COLO829 (cell line): ENCODE results near the gene CCR7.
"Not testable (repeated sequence)": the region's sequence is repeated elsewhere in the genome, so short reads cannot be mapped to it uniquely, and the experiment has no call there.

Experiments
- DNase-seq: peaks from one replicate; pipeline ENCODE4 v3.0.0; 2012; ENCODE audit warnings: low spot score

Gene CCR7

DNA sequence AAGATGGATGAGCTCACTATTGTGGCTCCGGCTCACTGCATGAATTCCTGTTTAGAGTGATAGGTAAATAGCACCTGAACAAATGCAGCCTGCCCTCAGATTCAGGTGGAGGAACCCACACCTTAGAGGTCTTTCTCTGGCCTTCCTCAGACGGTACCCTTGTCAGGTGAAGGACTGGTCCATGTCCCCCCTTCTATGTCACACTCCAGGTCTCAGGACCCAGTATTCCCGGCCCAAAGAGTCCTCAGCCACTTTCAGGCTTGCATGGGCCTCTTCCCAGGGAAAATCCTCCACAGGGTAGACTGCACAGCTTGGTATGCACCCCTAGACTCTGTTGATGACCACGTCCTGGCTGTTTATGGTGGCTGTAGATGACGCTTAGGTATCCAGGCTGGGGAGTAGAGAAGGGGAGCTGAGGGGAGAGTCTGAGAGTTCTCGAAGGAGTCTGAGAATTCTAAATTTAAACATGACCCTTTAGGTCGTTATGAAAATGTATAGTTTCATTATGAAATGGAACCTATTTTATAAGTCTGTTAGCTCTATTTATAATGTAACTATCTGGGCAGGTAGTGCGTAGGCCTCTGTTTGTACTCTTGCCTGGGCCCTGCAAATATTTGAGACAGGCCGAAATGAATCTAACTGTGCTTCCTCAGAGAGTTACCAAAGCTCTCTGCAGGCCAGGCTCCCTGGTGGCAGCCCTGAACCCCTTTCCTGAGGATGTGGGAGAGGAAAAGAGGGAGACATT lies 32.5 kb upstream of the CCR7 start:
- DNase-seq = no peak

DNA sequence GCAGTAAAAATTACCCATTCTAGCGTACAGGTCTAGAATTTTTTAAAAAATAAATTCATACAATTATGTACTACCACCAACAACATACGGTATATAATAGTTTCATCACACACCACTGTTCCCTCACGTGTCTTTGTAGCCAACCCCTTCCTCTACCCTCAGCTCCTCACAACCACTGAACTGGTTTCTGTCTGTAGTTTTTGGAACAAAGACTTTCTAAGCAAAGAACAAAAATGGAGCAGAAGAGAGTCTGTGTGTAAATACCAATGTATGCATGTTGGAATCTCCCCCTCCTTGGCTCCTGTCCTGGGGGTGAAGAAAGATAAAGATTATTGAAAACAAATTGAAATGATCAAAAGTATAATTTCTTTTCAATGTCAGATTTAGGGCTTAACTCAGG lies 31.9 kb upstream of the CCR7 start:
- DNase-seq = no peak

DNA sequence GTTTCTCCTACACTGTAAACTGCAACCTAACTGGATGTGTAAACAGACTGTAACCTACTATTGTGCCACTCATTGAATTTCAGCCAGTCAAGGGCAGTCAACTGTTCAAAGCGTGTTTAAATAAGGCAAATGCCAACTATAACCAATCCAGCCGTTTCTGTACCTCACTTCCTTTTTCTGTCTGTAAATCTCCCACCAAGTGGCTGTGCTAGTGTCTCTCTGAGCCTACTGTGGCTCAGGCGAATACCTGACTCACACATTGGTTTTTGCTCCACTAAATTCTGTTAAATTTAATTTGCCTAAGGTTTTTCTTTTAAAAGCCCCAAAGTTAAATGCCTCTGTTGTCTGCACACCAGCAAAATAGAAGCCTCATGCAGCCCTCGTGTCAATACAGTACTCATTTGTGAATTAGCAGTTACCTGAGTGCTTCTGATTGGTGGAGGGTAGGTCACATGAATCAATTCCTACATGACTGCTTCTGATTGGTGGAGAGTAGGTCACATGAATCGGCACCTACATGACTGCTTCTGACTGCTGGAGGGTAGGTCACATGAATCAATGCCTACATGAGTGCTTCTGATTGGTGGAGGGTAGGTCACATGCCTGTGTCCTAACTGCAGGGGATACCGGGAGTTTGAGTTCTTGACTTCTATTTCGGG lies 31.1 kb upstream of the CCR7 start:
- no peak for DNase-seq

DNA sequence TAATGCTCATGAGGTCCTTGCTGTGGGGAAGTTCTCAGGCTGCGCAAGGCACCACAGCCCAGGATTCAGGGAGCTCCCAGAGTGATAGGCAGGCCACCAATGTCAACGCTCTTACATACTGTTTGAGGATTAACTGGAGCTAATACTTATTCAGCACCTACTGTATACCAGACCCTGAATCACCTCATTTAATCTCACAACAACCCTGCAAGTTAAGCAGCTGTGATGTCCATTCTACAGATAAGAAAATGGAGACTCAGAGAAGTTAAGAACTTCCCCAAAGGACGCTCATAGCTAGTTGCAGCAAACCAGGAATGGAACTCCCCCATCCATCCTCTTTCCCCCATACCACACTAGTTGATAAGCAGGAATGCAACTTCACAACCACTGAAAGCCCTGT lies 25.5 kb upstream of the CCR7 start:
- no peak for DNase-seq

DNA sequence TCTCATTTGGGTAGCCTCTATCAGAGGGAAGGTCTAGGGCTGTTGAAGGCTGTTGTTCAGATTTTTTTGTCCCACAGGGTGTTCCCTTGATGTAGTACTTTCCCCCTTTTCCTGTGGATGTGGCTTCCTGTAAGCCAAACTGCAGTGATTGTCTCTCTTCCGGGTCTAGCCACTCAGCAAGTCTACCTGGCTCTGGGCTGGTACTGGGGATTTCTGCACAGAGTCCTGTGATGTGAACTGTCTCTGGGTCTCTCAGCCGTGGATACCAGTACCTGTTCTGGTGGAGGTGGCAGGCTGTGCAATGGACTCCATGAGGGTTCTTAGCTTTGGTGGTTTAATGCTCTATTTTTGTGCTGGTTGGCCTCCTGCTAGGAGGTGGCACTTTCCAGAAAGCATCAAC lies 23.3 kb upstream of the CCR7 start:
- DNase-seq = no peak

DNA sequence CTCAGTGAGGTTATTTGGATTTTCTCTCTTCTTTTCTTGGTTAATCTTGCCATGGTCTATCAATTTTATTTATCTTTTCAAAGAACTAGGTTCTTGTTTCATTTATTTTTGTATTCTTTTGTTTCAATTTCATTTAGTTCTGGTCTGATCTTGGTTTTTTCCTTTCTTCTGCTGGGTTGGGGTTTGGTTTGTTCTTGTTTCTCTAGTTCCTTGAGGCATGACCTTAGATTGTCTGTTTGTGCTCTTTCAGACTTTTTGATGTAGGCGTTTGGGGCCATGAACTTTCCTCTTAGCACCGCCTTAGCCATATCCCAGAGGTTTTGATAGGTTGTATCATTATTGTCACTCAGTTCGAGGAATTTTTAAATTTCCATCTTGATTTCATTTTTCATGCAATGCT lies 21.0 kb upstream of the CCR7 start:
- not testable (repeated sequence) for DNase-seq

DNA sequence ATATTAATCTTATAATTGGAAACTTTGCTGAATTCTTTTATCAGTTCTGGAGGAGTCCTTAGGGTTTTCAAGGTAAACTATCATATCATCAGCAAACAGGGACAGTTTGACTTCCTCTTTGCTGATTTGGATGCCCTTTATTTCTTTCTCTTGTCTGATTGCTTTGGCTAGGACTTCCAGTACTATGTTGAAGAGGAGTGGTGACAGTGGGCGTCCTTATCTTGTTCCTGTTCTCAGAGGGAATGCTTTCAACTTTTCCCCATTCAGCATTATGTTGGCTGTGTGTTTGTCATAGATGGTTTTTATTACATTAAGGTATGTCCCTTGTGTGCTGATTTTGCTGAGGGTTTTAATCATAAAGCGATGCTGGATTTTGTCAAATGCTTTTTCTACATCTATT lies 19.7 kb upstream of the CCR7 start:
- DNase-seq = not testable (repeated sequence)

DNA sequence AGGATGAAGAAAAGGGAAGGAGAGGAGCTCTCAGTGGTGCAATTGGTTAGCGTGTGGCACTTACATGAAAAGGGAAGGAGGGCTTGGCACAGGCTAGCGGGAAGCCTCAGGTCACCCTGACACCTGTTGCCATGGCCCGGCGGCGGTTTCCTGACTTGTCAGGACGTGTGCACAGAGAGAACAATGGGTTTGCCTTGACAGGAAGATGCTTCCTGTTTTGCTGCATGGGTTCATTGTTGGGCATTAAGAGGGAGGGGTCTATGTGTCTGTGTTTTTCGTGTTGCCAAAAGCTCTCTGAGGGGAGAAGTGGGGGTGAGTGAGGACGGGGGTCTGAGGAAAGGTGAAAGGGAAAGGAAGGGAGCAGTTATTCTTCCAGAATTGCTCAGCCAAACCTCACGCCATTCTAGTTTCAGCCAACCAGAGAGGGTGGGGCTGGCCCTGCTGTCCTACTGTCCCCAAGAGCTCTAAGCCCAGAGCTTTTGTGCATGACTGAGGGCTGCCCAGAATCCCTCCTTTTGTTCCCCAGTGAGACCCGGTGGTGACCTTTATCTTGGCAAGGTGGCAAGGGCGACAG lies 17.1 kb upstream of the CCR7 start:
- DNase-seq = no peak

DNA sequence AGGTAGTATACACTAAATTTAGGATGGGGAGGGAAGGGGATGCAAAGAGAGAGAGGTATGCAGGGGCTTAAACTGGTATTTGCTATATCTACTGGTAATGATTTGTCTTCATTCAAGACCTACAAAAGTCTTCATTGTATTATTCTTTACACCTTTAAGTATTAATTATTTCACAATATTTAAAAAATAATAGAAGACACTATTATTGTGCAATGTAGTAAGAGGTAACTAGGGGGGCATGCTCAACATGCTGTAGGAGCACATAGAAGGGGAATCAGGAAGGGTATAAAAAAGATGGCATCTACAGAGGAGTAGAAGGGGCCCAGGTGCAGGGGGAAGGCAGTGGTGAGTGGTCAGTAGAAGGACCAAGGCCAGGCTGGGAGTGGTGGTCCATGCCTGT lies 14.9 kb upstream of the CCR7 start:
- no peak for DNase-seq

DNA sequence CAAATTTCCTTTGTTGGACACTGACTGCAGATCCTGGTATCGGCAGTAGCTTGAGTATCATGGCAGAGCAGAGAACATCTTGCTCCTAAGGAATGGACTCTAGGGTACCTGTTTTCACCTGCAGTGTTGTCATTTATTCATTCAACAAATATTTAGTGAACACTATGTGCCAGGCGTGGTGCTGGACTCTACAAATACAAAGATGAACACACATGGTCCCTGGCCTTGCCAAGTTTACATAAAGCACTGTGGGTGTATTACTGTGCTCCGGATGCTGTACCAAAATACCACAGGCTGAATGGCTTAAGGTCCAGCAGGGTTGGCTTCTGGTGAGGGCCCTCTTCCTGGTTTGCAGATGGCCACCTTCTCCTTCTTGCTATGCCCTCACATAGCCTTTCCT lies 14.2 kb upstream of the CCR7 start:
- no peak for DNase-seq

DNA sequence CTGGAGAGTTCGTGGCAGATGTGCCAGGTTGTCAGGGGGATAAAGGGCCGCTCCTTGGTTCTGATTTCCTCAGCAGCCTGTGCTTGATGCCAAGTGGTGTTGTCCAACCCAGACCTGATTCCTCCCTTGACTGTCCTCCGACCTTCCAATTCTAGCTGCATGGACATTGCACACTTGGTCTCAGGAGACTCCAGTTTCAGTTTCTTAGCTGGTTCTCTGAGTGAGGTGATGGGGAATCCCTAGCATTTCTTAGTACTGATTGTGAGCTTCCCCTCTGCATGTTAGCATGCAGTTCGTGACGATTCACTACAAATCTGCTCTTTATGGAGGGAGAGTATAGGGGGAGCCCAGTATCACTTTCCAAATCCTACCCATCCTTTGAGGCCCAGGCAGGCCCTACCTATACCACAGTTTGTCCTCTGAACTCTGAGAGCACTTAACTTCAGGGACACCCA lies 12.4 kb upstream of the CCR7 start:
- DNase-seq = no peak

DNA sequence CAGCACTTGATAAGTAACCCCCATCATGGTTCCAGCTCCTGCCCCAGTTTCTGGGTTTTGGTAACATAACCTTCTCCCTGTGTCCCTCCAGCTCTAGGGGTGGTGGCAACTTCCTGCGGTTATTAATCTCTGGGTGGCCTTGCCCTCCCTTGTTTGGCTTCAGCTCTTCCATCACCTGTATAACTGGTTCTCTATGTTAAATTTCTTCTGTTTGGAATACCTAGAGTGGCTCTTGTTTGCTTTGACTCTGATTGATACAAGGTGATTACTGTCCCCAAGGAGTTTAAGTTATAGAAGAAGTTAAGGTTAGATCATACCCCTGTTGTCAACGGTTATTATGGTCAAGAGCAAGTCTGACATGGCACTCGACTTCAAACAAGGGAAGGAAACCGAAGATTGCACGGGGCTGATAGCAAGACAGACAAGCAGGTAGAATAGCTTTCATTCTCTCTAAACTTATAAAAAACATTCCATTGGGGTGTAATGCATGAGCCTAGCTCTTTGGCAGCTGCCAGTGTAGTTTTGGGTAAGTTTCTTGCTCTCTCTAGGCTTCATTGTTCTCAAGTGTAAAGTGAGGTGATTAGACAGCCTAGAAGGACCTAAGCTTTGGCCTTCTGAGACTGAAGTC lies 11.0 kb upstream of the CCR7 start:
- no peak for DNase-seq

DNA sequence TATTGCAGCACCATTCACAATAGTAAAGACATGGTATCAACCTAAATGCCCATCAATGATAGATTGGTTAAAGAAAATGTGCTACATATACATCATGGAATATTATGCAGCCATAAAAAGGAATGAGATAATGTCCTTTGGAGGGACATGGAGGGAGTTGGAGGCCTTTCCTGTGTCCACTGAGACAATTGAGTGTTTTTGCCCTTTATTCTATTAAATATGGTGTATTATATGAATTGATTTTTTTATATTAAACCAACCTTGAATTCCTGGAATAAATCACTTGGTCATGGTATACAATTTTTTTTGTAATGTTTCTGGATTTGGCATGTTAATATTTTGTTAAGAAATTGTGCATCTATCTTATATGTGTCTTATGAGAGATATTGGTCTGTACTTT lies 9.0 kb upstream of the CCR7 start:
- DNase-seq = no peak

DNA sequence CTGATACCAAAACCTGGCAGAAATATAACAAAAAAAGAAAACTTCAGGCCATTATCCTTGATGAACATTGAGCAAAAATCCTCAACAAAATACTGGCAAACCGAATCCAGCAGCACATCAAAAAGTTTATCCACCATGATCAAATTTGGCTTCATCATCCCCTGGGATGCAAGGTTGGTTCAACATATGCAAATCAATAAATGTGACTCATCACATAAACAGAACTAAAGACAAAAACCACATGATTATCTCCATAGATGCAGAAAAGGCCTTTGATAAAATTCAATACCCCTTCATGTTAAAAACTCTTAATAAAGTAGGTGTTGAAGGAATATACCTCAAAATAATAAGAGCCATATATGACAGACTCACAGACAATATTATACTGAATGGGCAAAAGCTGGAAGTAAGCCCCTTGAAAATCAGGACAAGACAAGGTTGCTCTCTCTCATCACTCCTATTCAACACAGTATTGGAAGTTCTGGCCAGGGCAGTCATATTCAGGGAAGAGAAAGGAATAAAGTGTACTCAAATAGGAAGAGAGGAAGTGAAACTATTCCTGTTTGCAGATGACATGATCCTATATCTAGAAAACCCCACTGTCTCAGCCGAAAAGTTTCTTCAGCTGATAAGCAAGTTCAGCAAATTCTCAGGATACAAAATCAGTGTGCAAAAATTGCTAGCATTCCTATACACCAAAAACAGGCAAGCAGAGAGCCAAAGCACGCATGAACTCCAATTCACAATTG lies 7.1 kb upstream of the CCR7 start:
- not testable (repeated sequence) for DNase-seq

DNA sequence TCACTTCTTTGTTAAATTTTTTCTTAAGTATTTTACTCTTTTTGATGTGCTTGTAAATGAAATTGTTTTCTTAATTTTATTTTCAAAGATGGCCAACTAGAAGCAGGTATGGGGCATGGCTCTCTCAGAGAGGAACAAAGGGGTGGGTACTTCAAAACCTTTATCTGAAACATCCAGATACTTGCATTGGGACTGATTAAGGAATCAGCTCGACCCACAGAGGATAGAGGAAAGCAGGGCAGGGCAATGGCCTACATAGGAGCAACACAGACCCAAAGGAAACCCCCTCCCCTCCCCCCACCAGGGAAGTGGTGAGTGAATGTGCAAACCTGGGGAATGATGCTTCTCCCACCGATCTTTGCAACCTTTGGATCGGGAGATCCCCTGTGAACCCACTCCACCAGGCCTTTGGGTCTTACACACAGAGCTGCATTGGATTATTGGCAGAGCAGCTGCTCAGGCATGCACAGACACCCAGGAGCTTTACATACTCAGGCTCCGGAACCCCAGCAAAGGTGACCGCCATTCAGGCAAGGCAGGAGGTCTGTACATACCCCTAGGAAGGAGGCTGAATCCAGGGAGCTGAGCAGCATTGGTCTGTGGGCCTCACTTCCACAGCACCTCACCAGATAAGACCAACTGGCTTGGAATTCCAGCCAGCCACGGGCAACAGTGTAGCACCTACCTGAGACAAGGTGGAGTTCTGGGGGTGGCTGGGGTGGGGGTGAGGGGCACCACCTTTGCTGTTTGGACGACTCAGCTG lies 3.0 kb upstream of the CCR7 start:
- DNase-seq = no peak

DNA sequence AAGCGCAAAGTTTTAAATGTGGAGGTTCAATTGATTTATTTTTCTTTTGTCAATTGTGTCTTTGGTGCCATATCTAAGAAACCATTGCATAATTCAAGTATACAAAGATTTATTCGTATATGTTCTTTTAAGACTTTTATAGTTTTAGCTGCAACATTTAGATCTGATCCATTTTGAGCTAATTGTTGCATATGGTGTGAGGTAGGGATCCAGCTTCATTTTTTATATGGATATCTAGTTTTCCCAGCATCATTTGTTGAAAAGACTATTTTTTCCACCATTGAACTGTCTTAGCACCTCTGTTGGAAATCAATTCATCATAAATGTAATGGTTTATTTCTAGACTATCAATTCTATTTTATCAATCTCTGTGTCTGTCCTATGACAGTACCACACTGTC lies 2.1 kb upstream of the CCR7 start:
- no peak for DNase-seq

DNA sequence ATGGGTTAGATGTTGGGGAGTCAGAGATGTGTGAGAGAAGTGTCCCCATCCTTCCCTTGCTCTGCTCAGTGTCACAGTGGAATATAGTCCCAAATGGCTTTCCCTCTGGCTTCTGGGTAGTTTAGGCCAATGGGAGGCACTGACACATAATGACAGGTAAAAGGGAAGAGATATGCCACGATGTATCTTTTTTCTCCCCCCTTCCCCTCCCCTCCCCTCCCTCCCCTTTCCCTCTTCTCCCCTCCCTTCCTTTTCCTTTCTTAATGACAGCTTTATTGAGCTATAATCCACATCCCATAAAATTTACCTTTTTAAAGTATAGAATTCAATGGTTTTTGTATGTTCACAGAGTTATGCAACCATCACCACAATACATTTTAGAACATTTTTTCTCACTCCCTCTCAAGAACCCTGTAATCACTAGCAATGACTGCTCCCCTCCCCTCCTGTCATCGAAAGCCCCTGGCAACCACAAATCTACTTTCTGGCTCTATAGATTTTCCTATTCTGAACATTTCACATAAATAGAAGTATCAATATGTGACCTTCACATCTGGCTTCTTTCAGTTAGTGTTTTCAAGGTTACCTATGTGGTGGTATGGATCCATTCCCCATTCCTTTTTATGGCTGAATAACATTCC lies 617 bp upstream of the CCR7 start:
- no peak for DNase-seq

DNA sequence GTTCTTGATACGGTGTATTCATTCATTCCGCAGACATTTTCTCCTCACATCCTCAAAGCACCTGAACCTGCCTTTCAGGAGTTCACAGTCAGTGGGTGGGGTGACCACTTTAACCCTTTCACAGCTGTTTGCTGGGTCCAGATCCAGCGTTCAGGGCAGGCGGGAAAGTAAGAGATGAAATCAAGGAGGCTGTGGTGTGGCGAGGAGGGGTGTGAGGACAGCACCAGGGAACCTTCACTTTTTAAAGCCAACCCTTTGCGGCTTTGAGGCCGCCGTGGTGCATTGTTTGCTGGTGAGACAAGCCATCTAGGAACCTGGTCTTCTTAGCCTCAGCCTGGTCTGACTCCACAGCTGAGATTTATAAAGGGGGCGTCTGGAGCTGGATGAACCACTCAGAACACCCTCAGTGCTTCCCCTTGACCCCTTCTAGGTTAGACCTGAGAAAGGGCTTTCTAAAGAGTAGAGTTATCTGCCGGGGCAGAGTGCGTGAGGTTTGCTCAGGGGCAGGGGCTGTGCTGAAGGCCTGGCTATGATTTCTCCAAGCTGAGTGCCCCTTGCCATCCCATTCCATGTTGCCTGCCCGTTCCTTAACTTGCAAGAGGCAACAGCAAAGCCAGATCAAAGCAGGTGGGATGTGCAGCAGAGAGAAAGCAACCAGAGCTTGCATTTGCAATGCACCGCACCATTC lies 933 bp downstream of the CCR7 start:
- DNase-seq = no peak

DNA sequence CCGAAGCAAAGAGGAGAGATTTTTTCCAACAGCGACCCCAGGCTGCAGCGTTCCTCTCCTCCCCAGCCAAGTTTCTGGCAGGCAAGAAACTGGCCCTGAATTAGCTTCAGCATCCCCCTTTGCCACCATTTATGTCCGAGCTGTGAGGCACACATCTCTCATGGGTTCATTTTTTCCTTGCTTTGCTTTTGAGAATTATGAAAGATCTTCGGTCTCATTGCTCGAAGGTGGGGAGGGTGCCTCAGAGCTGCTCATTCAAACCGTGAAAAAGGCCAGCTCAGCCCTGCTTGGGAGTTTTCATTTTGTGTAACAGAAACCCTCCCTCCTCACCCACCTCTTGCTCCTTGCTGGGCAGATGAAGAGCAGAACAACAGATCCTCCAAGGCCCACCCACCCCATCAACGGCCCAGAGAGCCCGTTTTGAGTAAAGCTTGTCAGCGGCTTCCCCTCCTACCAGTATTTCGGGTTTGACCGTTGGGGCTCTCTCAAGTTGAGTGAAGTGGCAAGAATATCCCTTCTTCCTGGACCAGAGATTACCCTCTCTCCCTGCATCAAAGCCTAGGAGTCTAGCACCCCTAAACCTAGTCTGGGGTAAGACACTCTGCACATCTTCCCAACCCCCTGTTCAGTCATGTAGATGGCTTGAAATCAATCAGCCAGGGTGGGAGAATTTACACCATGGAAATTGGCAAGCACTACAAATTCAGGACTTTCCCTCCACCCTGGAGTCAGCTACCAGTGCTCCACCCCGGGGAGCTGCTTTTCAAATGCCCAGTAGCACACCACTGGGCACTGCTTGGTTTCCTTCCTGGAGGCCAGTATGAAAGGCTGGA lies 1.8 kb downstream of the CCR7 start:
- no peak for DNase-seq

DNA sequence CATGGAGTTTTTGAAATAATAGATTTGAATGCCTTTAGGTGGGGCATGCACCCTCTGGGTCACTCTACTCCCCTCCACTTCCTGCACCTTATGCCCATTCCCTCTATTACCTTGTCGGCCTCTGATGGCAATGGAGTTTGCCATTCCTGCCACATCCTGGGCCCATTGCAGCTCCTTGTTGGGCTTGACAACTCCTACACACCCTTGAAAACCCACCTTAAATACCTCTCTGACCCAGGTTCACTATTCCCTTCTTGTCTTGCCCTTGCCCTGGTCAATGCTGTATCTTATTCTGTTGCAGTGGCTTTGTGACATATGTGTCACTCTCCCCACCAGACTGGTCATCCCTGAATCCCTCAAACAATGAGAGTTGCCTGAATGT lies 2.4 kb downstream of the CCR7 start:
- DNase-seq = no peak
